Testis (tissue), 3 donors: ENCODE measurements around the gene NCR3LG1. TPM values are rescaled to one million over a fixed set of nuclear protein-coding genes. Genes with fewer than 3 reads are reported as not detected.

Source experiments
- DNase-seq: peaks from one replicate; pipeline ENCODE4 v3.0.0-alpha.2; 2019
- H3K27ac ChIP-seq, 2 donors: fragments of 200-600 bp; sonication (generic); one replicate each; pipeline ENCODE4 v1.5.1; 2019
- H3K27me3 ChIP-seq: fragments of 200-600 bp; sonication (generic); one replicate; pipeline ENCODE4 v1.5.1; 2019
- H3K36me3 ChIP-seq: fragments of 200-600 bp; sonication (generic); one replicate; pipeline ENCODE4 v1.5.1; 2017; ENCODE audit warnings: low read depth; ENCODE audit errors: missing control alignments
- H3K4me1 ChIP-seq: fragments of 200-600 bp; sonication (generic); one replicate; pipeline ENCODE4 v1.5.1; 2019
- H3K4me3 ChIP-seq, 2 donors: fragments of 200-600 bp; sonication (generic); one replicate each; pipeline ENCODE4 v1.5.1; 2017 to 2019
- H3K9me3 ChIP-seq: fragments of 200-600 bp; sonication (generic); one replicate; pipeline ENCODE4 v1.5.1; 2017
- CTCF ChIP-seq, 3 experiments: fragments of 450-650 bp in 2 of 3; fragments of 200-600 bp in 1 of 3; sonication (generic) in 1 of 3; IDR thresholded peaks; one replicate each; pipeline ENCODE4 v1.5.1; 2016 to 2019; ENCODE audit warnings: antibody characterized with exemption in 3 of 3, mild to moderate bottlenecking in 2 of 3, moderate library complexity in 1 of 3
- POLR2A ChIP-seq: fragments of 450-650 bp; IDR thresholded peaks from one replicate; pipeline ENCODE4 v1.6.1; 2017; ENCODE audit warnings: antibody characterized with exemption, mild to moderate bottlenecking, moderate library complexity
- WGBS, 2 donors: methylation state at CpG; one replicate each; pipeline ENCODE4 v1.1.5; 2018; 5-methylcytosine and 5-hydroxymethylcytosine counted together
- intact Hi-C: fragments of 100-400 bp; cut with DNase I; formaldehyde crosslinking; loops from one replicate; pipeline ENCODE4 v1.15.1; 2023; ENCODE audit warnings: low total_unique reads
- polyA plus RNA-seq: library from polyadenylated mRNA; stranded (reverse); fragments of 350-450 nt; fragmentation: Illumina TruSeq; extraction: RNeasy Lipid Tissue Mini Kit (QIAGEN cat#74804); gene quantifications from one replicate; pipeline ENCODE4 v1.2.3, GENCODE V29; 2014; ENCODE audit warnings: low read depth, low replicate concordance; ENCODE audit not compliant: insufficient read depth
- total RNA-seq, 2 donors: library from RNA; depleted of rRNA; stranded (reverse); fragments of >200 nt; gene quantifications; one replicate each; pipeline ENCODE4 v1.2.3, GENCODE V29; 2016

NCR3LG1 gene
- total and polyA plus RNA-seq, 3 donors from 2014 or later = 5.0 to 10.0 (median 9.3) TPM

- no peak for TF ChIP-seq CTCF (IDR thresholded peaks at IDR 0.05)
- TF ChIP-seq POLR2A = no peak
- Histone ChIP-seq H3K4me3 (no peak overlapping the region), H3K27ac (no peak overlapping the region), H3K36me3 (no peaks in the 10 kb centered on the region), H3K27me3 (no peaks in the 10 kb centered on the region), H3K4me1 (no peaks in the 10 kb centered on the region), H3K9me3 (no peaks in the 10 kb centered on the region)
- WGBS, 2 donors = 93 to 96% methylated on average over 1 of the region's 1 CpG
- no peak for DNase-seq
- intact Hi-C loops = no loop called here
Measured at GRCh38 chr11:17343907-17344306, 7.7 kb upstream of the NCR3LG1 start.

GRCh38 chr11:17347676-17348075 lies 3.9 kb upstream of the NCR3LG1 start:
- WGBS, 2 donors = 76 to 85% methylated on average over 1 of the region's 1 CpG
- Histone ChIP-seq H3K4me1 (no peaks in the 10 kb centered on the region), H3K36me3 (no peaks in the 10 kb centered on the region), H3K9me3 (no peaks in the 10 kb centered on the region), H3K27ac (no peak overlapping the region), H3K27me3 (no peaks in the 10 kb centered on the region), H3K4me3 (no peak overlapping the region)
- intact Hi-C loops = no loop called here
- no peak for DNase-seq
- no peak for TF ChIP-seq POLR2A
- TF ChIP-seq CTCF (IDR thresholded peaks at IDR 0.05) = no peak

GRCh38 chr11:17350455-17351171 lies 987 bp upstream of the NCR3LG1 start:
- no peak for DNase-seq
- TF ChIP-seq CTCF (IDR thresholded peaks at IDR 0.05) (no peak), POLR2A (no peak)
- Histone ChIP-seq H3K27me3 (no peaks in the 10 kb centered on the region), H3K27ac (no peak overlapping the region), H3K9me3 (no peaks in the 10 kb centered on the region), H3K4me3 (no peak overlapping the region), H3K36me3 (no peaks in the 10 kb centered on the region), H3K4me1 (peaks cover 4% of the 10 kb centered on the region)
- WGBS, 2 donors = 70 to 88% methylated on average over 7 of the region's 7 CpGs
- intact Hi-C loops = no loop called here

- Histone ChIP-seq H3K9me3 (no peaks in the 10 kb centered on the region), H3K36me3 (no peaks in the 10 kb centered on the region), H3K4me3 (peak overlapping the region in 1 of 2 donors; percentile 76), H3K27me3 (no peaks in the 10 kb centered on the region), H3K4me1 (peaks cover 4% of the 10 kb centered on the region), H3K27ac (no peak overlapping the region)
- intact Hi-C loops = no loop called here
- TF ChIP-seq CTCF (IDR thresholded peaks at IDR 0.05) (peak in 1 of 3 experiments; percentile 20), POLR2A (no peak)
- DNase-seq = no peak
- 23 to 26% methylated on average over 12 of the region's 12 CpGs for WGBS, 2 donors
Measured at GRCh38 chr11:17351172-17351509, 459 bp upstream of the NCR3LG1 start.
